Activated CD4-positive, alpha-beta T cell treated with anti-CD3 and anti-CD28 coated beads for 24 hours (primary cell): ENCODE measurements around the gene DBF4B.

ENCODE experiments used
- DNase-seq, 2 donors: peaks; one replicate each; pipeline ENCODE4 v3.0.0-alpha.2; 2020; ENCODE audit warnings: low read depth in 2 of 2

Gene DBF4B

DNA sequence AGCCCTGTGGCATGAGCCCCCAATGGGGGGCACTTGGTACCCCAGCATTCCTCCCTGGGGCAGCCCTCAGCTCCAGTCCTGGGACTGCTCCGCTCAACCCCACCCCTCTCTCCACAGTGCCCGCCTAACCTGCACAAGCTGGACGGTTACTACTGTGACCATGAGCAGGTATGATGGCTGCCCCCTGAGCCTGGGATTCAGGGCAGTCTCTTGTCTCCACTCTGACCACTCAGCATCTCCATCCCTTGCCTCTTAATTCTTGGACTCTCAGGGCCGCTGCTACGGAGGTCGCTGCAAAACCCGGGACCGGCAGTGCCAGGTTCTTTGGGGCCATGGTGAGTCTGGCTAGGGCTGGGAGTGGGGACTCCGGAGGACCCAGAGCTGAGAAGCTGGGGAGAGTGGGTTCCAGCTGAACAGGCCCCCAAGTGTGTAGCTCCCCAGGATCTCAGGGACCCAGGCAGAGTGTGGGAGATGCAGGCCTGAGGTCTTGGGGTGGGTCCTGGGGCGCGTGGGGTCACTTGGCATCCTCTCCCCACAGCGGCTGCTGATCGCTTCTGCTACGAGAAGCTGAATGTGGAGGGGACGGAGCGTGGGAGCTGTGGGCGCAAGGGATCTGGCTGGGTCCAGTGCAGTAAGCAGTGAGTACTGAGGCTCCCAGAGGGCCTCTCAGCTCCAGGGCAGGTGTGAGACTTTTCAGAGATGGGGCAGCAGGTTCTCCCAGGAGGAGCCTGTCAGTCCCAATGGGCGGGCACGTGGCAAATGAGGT, 68.3 kb downstream of the DBF4B start:
- DNase-seq = no peak

GRCh38 chr17:44777394-44778348, 69.2 kb downstream of the DBF4B start:
- DNase-seq = no peak

DNA sequence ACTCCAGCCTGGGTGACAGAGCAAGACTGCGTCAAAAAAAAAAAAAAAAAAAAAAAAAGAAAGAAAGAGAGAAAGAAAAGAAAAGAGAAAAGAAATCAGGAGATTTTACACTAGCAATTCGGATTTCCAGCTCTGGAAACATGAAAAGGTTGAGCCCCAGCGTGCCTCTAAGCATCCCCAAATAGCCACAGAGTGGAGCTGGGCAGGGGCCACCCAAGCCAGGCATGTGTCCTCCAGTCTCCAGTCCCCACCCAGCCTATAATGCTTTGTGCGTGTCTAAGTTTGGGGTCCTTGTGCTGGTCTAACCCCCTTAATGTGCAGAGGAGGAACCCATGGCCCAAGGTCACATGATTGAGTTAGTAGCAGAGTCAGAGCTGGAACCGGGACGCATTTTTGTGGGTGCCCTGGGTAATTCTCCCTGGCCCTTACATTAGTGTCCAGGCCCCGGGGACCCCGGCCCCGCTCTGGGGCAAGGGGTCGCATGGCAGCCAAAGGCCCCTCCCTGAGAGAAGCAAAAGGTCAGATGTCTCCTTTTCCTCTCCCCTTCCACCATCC, 70.3 kb downstream of the DBF4B start:
- no peak for DNase-seq

DNA sequence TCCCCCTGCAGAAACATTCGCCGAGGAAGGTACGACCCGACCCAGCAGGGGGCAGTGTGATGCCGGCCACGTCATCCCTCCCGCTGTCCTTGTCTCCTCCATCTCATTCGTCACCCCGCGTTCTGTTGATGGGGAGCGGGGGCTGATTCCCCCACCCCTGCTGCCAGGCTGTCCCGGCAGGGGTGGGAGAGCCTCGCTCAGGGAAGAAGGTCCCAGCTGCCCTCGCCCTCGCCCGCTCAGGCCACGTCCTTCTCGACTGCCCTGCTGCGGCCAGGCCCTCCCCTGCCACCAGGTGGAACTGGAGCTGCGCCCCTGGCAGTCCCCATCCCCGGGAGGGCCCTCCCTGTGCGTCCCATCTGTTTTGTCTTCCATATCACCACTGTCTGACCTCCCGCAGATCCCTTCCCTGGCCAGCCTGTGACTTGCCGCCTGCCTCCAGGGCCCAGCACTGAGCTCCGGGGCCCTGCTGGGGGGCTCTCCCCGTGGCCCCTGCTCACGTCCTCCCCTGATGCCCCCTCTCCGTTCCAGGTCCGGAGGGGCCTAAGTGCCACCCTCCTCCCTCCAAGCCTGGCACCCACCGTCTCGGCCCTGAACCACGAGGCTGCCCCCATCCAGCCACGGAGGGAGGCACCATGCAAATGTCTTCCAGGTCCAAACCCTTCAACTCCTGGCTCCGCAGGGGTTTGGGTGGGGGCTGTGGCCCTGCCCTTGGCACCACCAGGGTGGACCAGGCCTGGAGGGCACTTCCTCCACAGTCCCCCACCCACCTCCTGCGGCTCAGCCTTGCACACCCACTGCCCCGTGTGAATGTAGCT, 71.0 kb downstream of the DBF4B start:
- peak; percentile 74 to 76 for DNase-seq

GRCh38 chr17:44780161-44780560, 71.7 kb downstream of the DBF4B start:
- no peak for DNase-seq

DNA sequence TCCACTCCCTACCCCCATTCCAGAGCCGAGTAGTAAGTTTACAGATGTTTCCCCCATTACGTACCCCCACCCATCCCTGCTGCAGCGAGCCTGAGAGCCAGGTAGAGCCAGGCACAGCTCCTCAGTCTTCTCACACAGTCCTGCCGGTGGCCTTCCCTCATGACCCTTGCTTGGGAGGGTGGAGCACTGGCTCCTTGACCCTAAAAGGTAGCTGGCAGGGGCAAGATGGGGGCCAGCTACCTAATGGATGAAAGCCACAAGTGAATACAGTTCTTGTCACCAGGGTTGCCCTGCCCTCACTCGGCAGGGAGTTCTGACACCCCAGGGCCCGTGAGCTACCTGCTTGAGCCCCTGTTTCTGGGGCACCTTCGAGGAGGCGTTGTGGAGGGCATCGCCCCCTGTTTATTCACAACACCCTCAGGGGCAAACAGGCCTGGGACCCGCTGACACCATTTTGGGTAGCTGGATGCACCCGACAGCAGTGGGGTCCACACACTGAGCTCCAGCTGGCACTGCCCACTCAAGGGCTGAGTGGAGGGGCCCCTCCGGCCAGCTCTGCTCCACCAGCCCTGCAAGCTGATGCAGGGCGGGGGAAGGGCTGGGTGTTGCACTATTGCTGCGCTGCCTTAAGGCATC, 72.5 kb downstream of the DBF4B start:
- DNase-seq = no peak

DNA sequence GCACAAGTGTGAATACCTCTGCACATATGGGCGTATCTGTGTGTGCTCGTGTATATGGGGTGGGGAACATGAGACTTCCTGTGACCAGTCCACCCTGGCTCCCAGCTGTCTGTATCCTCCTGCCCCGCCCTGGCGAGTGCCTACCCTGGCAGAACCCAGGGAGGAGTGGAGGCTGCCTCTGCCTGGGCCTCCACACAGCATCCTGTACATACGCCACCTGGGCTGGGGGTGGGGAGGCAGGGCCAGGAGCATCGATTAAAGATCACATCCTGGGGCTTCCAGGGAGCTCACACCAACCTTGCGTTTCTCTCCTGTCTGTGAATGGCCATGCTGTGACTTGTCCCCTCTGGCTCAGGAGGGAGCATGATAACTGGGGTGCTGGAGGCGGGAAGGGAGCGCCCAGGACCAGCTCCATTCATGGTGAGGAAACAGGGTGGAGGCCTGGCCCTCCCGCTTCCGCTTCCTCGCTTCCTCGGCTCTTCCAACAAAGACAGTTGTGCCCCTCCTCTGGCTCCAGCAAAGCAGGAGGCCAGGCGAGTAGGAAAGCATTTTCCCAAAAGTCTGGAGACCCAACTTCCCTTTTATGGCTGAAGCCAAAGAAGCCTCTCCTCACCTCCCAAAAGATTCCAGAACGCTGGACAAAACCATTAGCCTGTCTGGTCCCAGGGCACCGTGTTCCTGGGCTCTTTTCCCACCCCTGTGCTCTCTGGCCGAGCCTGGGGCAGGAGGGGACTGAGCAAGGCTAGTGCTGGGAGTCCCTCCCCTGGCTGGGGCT, 73.3 kb downstream of the DBF4B start:
- DNase-seq = no peak

- DNase-seq = no peak
Measured at GRCh38 chr17:44782326-44782850, 73.9 kb downstream of the DBF4B start.

DNA sequence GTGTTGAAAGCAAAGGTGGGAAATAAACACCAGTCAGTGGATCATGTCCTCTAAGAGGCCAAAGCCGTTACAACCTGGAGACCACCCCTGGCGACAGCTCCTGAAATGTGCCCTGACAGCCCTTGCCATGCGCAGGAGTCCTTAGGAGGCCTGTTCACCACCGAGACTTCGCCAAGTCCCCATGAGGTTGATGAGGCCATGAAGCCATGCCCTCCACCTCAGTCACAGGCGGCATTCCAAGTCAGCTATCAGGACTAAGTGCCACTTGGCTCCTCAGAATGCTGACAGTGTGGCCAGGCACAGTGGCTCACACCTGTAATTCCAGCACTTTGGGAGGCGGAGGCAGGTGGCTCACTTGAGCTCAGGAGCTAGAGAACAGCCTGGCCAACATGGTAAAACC, 77.5 kb downstream of the DBF4B start:
- no peak for DNase-seq

- DNase-seq = no peak
Measured at GRCh38 chr17:44786551-44787081, 78.2 kb downstream of the DBF4B start.

DNA sequence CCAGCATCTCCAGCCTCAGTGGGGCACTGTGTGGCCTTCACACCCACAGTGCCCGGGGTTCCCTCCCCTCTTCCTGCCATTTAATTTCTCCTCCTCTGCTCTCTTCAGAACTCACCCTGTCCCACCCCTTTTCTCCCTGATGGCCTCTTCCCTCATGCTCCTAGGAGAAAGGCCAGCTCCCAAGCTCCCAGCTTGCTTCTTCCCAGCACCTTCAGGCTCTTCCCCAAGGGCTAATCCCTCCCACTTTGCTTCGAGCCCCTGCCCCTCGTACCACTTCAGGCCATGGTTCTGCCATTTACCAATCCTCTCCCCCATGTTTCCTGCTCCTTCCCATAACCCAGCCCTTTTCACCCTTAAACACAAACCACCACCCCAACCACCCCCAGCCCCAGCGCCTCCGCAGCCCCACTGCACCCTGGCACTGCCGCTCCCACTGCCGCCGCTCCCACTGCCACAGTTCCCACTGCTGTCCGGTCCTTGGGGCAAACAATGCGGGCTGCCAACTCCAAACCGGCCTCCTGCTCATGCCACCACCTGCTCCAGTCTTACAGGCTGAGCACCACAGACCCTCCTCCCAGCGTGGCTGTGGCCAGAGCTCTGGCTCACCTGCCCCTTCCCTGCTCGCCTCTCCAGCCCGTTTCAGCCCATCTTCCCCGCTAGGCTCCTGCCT, 78.9 kb downstream of the DBF4B start:
- no peak for DNase-seq

DNA sequence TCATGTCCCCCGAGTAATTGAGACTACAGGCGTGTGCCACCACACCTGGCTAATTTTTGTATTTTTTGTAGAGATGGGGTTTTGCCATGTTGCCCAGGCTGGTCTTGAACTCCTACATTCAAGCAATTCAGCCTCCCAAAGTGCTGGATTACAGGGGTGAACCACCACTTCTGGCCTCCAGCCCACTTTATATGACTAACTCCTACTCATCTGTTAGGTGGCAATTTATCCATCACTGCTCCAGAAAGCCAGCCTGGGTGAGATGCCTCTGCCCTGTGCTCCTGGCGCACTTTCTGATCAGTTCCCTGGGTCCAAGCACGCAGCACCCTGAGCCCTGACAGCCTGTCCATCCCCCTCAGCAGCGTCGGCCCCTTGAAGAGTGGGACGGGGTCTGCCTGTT, 79.7 kb downstream of the DBF4B start:
- DNase-seq = no peak

DNA sequence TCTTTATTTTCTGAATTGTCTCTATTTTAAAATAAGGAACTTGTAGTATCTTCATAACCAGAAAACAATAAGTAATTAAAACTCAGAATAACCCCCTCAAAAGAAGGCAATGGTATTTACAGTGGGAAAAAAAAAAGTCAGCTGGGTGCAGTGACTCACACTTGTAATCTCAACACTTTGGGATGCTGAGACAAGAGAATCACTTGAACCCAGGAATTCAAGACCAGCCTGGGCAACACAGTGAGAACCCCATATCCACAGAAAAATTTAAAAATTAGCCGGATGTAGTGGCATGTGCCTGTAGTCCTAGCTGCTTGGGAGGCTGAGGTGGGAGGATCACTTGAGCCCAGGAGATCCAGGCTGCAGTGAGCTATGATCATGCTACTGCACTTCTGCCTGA, 83.8 kb downstream of the DBF4B start:
- DNase-seq = no peak

DNA sequence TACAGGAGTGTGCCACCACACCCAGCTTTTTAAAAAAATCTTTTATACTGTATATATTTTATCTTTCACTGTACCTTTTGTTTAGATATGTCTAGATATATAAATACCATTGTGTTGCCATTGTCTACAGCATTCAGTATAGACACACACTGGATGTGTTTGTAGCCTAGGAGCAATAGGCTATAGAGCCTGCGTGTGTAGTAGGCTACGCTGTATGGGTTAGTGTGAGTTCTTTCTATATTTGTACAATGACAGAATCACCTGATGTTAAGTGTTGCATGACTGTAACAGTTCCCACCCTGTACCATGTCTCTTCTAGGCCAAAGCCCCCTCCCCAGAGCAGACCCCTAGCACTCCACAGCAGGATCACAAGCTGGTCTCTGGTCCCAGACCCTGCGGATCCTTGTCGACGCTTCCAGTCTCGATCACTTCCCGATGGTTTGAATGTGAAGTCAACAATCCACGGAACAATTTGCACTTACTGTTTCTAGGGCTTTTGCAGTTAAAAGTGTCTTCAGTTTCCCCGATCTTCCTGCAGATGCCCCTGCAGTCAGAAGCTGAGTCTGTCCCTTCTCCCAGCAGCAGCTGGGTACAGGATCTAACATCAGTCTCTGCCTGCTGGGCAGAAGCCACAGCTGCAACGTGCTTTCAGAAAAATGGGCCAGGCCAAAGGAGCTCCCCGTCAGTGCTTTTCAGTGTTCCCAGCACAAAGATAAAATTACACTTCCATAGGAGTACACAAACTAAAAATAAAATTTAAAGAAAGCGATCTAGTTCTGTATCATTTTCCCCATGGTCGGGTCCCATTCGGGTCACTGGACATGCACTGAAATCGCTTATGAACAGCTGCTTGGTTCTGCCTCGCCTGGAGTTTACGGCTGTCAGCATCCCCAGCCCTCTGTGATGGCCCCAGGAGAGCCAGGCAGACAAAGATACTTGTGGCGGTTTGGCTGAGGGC, 85.7 kb downstream of the DBF4B start:
- DNase-seq = no peak

DNA sequence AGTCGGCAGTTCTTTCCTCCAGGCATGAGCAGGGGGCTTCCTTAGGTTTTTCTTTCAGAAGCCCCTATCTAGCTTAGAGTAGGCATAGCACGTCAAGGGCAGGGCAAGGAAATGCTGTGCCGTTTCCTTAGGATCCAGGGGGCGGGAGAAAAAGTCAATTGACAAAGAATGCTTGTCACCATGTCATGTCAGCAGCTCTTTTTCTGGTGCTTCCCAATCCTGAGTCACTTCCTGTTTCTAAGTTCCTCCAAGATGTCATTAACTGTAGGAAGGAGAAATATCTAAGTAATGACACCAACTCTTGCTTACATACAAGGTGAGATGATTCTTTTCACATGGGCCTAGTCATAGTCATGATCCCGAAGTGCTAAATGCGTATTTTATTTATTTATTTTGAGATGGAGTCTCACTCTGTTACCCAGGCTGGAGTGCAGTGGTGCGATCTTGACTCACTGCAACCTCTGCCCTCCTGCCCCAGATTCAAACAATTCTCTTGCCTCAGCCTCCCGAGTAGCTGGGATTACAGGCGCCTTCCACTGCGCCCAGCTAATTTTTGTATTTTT, 86.5 kb downstream of the DBF4B start:
- DNase-seq = no peak

DNA sequence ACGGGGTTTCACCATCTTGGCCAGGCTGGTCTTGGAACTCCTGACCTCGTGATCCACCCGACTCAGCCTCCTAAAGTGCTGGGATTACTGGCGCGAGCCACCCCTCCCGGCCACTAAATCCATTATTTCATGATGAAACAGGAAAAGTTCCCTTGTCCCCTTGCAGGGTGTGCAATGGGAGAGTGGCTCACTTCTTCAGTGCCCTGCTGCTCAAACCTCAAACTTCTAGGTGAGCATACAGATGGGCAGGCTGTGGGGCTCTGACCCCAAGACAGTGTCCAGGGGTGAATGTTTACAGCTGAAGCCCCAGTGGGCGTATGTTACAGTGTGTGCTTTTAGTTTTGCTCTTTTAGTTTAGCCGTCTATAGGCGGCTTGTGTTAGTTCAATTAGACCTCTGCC, 87.0 kb downstream of the DBF4B start:
- no peak for DNase-seq

DNA sequence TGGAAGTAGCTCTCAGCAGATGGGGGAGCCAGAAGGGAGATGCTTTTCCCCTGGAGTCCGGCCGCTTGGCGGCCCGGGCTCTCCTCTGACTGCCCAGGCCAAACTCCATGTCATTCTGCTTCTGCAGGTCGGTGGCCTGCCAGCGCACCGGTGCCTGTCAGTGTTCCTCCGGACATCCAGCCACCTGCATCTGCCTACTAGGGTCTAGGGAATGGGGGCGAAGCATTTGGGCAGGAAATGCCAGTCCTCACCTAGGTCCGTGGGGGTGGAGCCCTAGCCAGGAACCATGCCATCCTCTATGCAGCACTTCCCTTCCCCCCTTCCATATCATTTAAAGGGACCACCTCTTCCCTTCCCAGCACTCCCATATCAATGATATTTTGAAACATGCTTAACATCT, 87.5 kb downstream of the DBF4B start:
- DNase-seq = no peak

GRCh38 chr17:44796731-44797130, 88.3 kb downstream of the DBF4B start:
- no peak for DNase-seq
